Measurements from ENCODE around the gene CDH20. TPM values are rescaled to one million over a fixed set of nuclear protein-coding genes. Genes with fewer than 3 reads are reported as not detected.

CDH20 gene
- total and polyA plus RNA-seq, 2 of the 13 experiments (the other 11 are each of a cell fraction or from before 2014, with no cell fraction given): not detected

DNA sequence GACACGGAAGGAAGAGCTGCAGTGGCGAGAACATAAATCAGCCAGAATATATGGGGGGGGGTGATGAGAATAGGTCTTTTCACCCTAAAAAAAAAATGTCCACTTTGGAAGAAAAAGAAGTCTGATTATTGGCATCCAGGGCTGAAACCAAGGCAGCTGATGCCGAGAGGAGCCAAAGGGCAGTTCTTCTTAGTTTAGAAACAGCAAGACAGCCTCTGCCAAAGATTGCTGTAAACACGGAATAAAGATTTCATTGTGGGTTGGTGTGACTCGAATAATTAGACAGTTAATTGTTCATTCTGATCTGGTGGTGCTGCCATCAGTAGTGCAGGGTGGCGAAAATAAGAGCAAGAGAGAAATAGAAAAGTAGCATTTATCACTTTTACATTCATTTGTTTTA, 3.5 kb downstream of the CDH20 start (continued):
- TF ChIP-seq, protein P1, sequence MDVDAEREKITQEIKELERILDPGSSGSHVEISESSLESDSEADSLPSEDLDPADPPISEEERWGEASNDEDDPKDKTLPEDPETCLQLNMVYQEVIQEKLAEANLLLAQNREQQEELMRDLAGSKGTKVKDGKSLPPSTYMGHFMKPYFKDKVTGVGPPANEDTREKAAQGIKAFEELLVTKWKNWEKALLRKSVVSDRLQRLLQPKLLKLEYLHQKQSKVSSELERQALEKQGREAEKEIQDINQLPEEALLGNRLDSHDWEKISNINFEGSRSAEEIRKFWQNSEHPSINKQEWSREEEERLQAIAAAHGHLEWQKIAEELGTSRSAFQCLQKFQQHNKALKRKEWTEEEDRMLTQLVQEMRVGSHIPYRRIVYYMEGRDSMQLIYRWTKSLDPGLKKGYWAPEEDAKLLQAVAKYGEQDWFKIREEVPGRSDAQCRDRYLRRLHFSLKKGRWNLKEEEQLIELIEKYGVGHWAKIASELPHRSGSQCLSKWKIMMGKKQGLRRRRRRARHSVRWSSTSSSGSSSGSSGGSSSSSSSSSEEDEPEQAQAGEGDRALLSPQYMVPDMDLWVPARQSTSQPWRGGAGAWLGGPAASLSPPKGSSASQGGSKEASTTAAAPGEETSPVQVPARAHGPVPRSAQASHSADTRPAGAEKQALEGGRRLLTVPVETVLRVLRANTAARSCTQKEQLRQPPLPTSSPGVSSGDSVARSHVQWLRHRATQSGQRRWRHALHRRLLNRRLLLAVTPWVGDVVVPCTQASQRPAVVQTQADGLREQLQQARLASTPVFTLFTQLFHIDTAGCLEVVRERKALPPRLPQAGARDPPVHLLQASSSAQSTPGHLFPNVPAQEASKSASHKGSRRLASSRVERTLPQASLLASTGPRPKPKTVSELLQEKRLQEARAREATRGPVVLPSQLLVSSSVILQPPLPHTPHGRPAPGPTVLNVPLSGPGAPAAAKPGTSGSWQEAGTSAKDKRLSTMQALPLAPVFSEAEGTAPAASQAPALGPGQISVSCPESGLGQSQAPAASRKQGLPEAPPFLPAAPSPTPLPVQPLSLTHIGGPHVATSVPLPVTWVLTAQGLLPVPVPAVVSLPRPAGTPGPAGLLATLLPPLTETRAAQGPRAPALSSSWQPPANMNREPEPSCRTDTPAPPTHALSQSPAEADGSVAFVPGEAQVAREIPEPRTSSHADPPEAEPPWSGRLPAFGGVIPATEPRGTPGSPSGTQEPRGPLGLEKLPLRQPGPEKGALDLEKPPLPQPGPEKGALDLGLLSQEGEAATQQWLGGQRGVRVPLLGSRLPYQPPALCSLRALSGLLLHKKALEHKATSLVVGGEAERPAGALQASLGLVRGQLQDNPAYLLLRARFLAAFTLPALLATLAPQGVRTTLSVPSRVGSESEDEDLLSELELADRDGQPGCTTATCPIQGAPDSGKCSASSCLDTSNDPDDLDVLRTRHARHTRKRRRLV (CRISPR knock-in tag; IDR thresholded peaks at IDR 0.05): no peak
- no peak for TF ChIP-seq SALL2 (CRISPR knock-in tag; IDR thresholded peaks at IDR 0.05)

- DNase-seq (ENCODE audit: low spot score): no peak
- Histone ChIP-seq H3K4me2 (ENCODE audit: low read depth, low read length) (no peak overlapping the region), H3K27ac (ENCODE audit: extremely low read length, insufficient read depth, low read length) (no peak overlapping the region), H3K4me1 (ENCODE audit: insufficient read depth, low read length) (no peaks in the 10 kb centered on the region), H3K9me3 (ENCODE audit: low read length) (no peaks in the 10 kb centered on the region), H3K4me3 (replicated peaks in 1 of 3; ENCODE audit: insufficient read depth in 1 of 3, low read depth in 2 of 3, low read length in 3 of 3) (no peak overlapping the region), H4K20me1 (ENCODE audit: insufficient read depth, low read length) (no peaks in the 10 kb centered on the region), H3K9ac (ENCODE audit: insufficient read depth, low read depth, low read length) (no peak overlapping the region), H2AFZ (ENCODE audit: low read length) (no peak overlapping the region), H3K36me3 (replicated peaks in 1 of 2; ENCODE audit: control insufficient read depth in 1 of 2, insufficient read depth in 2 of 2, low read length in 2 of 2) (no peaks in the 10 kb centered on the region), H3K79me2 (ENCODE audit: insufficient read depth, low read length) (no peaks in the 10 kb centered on the region), H3K27me3 (ENCODE audit: control insufficient read depth in 1 of 2, insufficient read depth in 2 of 2, low read length in 2 of 2) (peaks cover 0 to 2% of the 10 kb centered on the region in 2 experiments; a peak in 1 of 5 replicates)
- WGBS (ENCODE audit: low lambda C conversion rate): under 1% methylated on average over 3 of the region's 3 CpGs
- no peak for ATAC-seq
- CTCF ChIA-PET (ENCODE audit: low intra/inter-chr PET ratio, low total read pairs): no interaction called here
- intact Hi-C loops (cut with micrococcal nuclease; ENCODE audit: unreplicated experiment): no loop called here
- no peak for TF ChIP-seq DNMT3B (CRISPR knock-in tag; conservative IDR thresholded peaks at IDR 0.05)
- TF ChIP-seq ZNF407 (CRISPR knock-in tag; IDR thresholded peaks at IDR 0.05; ENCODE audit: not compliant biosample characterization): no peak
- TF ChIP-seq, protein P2, sequence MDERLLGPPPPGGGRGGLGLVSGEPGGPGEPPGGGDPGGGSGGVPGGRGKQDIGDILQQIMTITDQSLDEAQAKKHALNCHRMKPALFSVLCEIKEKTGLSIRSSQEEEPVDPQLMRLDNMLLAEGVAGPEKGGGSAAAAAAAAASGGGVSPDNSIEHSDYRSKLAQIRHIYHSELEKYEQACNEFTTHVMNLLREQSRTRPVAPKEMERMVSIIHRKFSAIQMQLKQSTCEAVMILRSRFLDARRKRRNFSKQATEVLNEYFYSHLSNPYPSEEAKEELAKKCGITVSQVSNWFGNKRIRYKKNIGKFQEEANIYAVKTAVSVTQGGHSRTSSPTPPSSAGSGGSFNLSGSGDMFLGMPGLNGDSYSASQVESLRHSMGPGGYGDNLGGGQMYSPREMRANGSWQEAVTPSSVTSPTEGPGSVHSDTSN (CRISPR knock-in tag; IDR thresholded peaks at IDR 0.05): no peak
- FAIRE-seq: no peak
- POLR2A ChIA-PET: no interaction called here
- in situ Hi-C loops (cut with HindIII; ENCODE audit: extremely low pct_ligation_motif_present, low pct_unique_long_range_greater_than_20kb): no loop called here
- BruUV-seq (replicated peaks): no TSS peak
Measured at GRCh38 chr18:61337527-61337926, 4.3 kb downstream of the CDH20 start.
